Gastrocnemius medialis (tissue), 4 donors: ENCODE results near the gene DOCK11. TPM values are rescaled to one million over a fixed set of nuclear protein-coding genes. Genes with fewer than 3 reads are reported as not detected.

Experiments
- ATAC-seq, 2 donors: fragments of 150-250 bp; one replicate each; pipeline ENCODE4 v1.9.1; 2016
- DNase-seq, 2 donors: peaks; one replicate each; pipeline ENCODE4 v3.0.0-alpha.2; 2019
- H3K27ac ChIP-seq, 4 donors: fragments of 200-600 bp; sonication (generic); 1 replicate in 1 of 4; 2 replicates in 3 of 4; pipeline ENCODE4 v1.5.1; 2016 to 2018; ENCODE audit warnings: mild to moderate bottlenecking in 2 of 4, moderate library complexity in 1 of 4
- H3K27me3 ChIP-seq, 3 donors: fragments of 200-600 bp; sonication (generic) in 2 of 3; 1 replicate in 1 of 3; 2 replicates in 2 of 3; pipeline versions ENCODE4 v1.5.1 to v1.6.0; 2016 to 2019; ENCODE audit warnings: mild to moderate bottlenecking in 1 of 3, moderate library complexity in 1 of 3
- H3K36me3 ChIP-seq, 2 donors: fragments of 200-600 bp; sonication (generic) in 1 of 2; one replicate each; pipeline ENCODE4 v1.5.1; 2017 to 2018
- H3K4me1 ChIP-seq, 2 donors: fragments of 200-600 bp; sonication (generic) in 1 of 2; one replicate each; pipeline ENCODE4 v1.5.1; 2016 to 2017; ENCODE audit warnings: mild to moderate bottlenecking in 2 of 2
- H3K4me3 ChIP-seq, 4 donors: fragments of 200-600 bp; sonication (generic) in 3 of 4; 1 replicate in 1 of 4; 2 replicates in 3 of 4; pipeline ENCODE4 v1.5.1; 2016 to 2019; ENCODE audit warnings: mild to moderate bottlenecking in 2 of 4
- H3K9me3 ChIP-seq, 3 donors: fragments of 200-600 bp; sonication (generic) in 2 of 3; 1 replicate in 1 of 3; 2 replicates in 2 of 3; pipeline ENCODE4 v1.5.1; 2016 to 2019
- POLR2A ChIP-seq, 2 donors: fragments of 450-650 bp; IDR thresholded peaks; one replicate each; pipeline ENCODE4 v1.6.1; 2017; ENCODE audit warnings: antibody characterized with exemption in 2 of 2, mild to moderate bottlenecking in 2 of 2, moderate library complexity in 2 of 2
- in situ Hi-C, 4 donors: fragments of 200-750 bp; cut with MboI; loops; one replicate each; pipeline versions ENCODE4 v1.15.0 to v1.8.0; 2017; ENCODE audit warnings: low sequenced_read_pairs in 4 of 4
- intact Hi-C: fragments of 100-400 bp; cut with DNase I; formaldehyde crosslinking; loops from one replicate; pipeline ENCODE4 v1.15.1; 2023; ENCODE audit warnings: low total_unique reads
- total RNA-seq, 4 donors: library from RNA; depleted of rRNA; stranded (reverse); fragments of >200 nt; gene quantifications; one replicate each; pipeline versions ENCODE4 v1.1.0 to v1.2.3, GENCODE V29; 2016
- TF ChIP-seq, protein P1 (sequence below), 5 experiments: fragments of 450-650 bp in 3 of 5; fragments of 200-600 bp in 2 of 5; sonication (generic) in 2 of 5; IDR thresholded peaks in 4 of 5; conservative IDR thresholded peaks in 1 of 5; 1 replicate in 4 of 5; 2 replicates in 1 of 5; pipeline ENCODE4 v1.5.1; 2016 to 2019; ENCODE audit warnings: antibody characterized with exemption in 5 of 5, mild to moderate bottlenecking in 3 of 5, moderate library complexity in 3 of 5

The DOCK11 gene
- total RNA-seq, 4 donors from 2014 or later: 2.3 to 5.7 (median 3.2) TPM

DNA sequence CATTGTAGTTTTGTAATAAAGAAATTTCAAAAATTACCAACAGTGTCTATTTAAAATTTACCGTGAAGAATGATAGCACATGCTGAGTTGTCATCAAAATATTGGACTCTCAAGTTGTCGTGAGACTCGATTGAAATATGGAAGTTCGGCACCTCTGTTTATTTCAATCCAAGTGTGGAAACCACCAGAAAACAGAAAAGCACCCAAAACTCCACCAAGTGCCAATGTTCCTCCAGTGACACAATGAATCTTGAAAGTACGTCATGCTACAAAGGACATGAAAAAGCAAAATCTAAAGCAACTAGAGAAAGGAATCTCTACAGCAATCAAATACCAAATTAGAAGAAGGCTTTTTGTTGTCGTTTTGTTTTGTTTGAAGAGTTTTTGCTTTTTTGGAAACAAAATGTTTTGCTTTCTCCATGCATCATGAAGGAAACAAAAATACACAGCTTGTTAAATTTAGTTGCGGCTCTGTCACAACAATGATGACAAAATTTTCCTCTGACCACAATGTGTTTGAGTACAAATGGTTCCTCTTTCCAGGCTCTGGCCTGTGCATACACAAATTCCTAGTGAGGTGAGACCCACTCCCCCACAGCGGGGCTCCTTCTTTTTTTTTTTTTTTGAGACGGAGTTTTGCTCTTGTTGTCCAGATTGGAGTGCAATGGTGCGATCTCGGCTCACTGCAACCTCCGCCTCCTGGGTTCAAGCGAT is 222.2 kb downstream of the DOCK11 start:
- H3K9me3 ChIP-seq: no peaks in the 10 kb centered on the region
- no peak overlapping the region for H3K27ac ChIP-seq
- no peaks in the 10 kb centered on the region for H3K27me3 ChIP-seq
- TF ChIP-seq, protein P1, sequence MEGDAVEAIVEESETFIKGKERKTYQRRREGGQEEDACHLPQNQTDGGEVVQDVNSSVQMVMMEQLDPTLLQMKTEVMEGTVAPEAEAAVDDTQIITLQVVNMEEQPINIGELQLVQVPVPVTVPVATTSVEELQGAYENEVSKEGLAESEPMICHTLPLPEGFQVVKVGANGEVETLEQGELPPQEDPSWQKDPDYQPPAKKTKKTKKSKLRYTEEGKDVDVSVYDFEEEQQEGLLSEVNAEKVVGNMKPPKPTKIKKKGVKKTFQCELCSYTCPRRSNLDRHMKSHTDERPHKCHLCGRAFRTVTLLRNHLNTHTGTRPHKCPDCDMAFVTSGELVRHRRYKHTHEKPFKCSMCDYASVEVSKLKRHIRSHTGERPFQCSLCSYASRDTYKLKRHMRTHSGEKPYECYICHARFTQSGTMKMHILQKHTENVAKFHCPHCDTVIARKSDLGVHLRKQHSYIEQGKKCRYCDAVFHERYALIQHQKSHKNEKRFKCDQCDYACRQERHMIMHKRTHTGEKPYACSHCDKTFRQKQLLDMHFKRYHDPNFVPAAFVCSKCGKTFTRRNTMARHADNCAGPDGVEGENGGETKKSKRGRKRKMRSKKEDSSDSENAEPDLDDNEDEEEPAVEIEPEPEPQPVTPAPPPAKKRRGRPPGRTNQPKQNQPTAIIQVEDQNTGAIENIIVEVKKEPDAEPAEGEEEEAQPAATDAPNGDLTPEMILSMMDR (IDR thresholded peaks at IDR 0.05 in 4 of 5, conservative IDR thresholded peaks at IDR 0.05 in 1 of 5): no peak
- no peak for TF ChIP-seq POLR2A (IDR thresholded peaks at IDR 0.05)
- no peaks in the 10 kb centered on the region for H3K4me1 ChIP-seq
- intact Hi-C loops: no loop called here
- H3K36me3 ChIP-seq: no peaks in the 10 kb centered on the region
- H3K4me3 ChIP-seq: no peak overlapping the region
- no peak for DNase-seq
- no peak for ATAC-seq
- in situ Hi-C loops: no loop called here

- DNase-seq (no peak), ATAC-seq (no peak)
- no peak for TF ChIP-seq POLR2A (IDR thresholded peaks at IDR 0.05)
- H3K9me3 ChIP-seq: no peaks in the 10 kb centered on the region
- H3K4me3 ChIP-seq: no peak overlapping the region
- no peaks in the 10 kb centered on the region for H3K27me3 ChIP-seq
- H3K36me3 ChIP-seq: no peaks in the 10 kb centered on the region
- no peaks in the 10 kb centered on the region for H3K4me1 ChIP-seq
- no peak overlapping the region for H3K27ac ChIP-seq
- in situ Hi-C loops (no loop called here), intact Hi-C loops (no loop called here)
These were observed 223.1 kb downstream of the DOCK11 start for GRCh38 chrX:118718737-118719136.

DNA sequence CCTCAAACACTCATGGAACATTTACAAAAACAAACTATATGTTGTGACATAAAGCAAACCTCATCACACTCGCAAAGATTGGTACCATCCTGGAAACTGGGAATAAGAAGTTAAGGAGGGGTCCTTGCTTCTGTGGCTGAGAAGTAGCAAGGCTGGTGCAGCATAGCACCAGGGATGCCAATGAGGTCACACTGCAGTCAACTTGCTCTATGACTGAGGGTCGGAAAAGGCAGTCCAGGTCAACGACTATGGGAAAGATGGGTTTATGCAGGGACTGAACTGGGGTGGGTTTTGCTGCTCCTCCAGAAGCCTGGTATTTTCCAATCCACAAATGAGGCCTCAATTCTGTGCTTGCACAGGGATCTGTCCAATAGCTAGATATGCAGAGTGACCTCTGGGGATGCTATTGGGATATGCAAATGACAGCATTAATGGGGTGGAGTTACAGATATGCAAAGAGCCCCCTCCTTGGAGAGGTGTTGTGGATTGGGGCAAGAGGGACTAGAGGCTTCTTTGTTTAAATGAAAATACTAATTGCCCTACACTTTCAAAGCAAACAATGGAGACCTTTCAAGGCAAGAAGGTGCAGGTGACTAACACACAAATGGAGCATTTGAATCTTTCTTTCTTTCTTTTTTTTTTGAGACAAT is 224.6 kb downstream of the DOCK11 start:
- in situ Hi-C loops: no loop called here
- Histone ChIP-seq H3K9me3 (no peaks in the 10 kb centered on the region), H3K27me3 (no peaks in the 10 kb centered on the region), H3K4me1 (no peaks in the 10 kb centered on the region), H3K4me3 (no peak overlapping the region), H3K27ac (no peak overlapping the region), H3K36me3 (no peaks in the 10 kb centered on the region)
- no peak for ATAC-seq
- TF ChIP-seq, protein P1 (IDR thresholded peaks at IDR 0.05 in 4 of 5, conservative IDR thresholded peaks at IDR 0.05 in 1 of 5): no peak
- no peak for TF ChIP-seq POLR2A (IDR thresholded peaks at IDR 0.05)
- DNase-seq: no peak
- intact Hi-C loops: no loop called here

GRCh38 chrX:118723376-118723775 is 227.8 kb downstream of the DOCK11 start:
- H3K4me1 ChIP-seq: no peaks in the 10 kb centered on the region
- DNase-seq (no peak), ATAC-seq (no peak)
- H3K9me3 ChIP-seq: no peaks in the 10 kb centered on the region
- in situ Hi-C loops: no loop called here
- H3K27me3 ChIP-seq: no peaks in the 10 kb centered on the region
- H3K27ac ChIP-seq: no peak overlapping the region
- no peak for TF ChIP-seq POLR2A (IDR thresholded peaks at IDR 0.05)
- TF ChIP-seq, protein P1 (IDR thresholded peaks at IDR 0.05 in 4 of 5, conservative IDR thresholded peaks at IDR 0.05 in 1 of 5): no peak
- H3K4me3 ChIP-seq: no peak overlapping the region
- H3K36me3 ChIP-seq: no peaks in the 10 kb centered on the region
- intact Hi-C loops: no loop called here

DNA sequence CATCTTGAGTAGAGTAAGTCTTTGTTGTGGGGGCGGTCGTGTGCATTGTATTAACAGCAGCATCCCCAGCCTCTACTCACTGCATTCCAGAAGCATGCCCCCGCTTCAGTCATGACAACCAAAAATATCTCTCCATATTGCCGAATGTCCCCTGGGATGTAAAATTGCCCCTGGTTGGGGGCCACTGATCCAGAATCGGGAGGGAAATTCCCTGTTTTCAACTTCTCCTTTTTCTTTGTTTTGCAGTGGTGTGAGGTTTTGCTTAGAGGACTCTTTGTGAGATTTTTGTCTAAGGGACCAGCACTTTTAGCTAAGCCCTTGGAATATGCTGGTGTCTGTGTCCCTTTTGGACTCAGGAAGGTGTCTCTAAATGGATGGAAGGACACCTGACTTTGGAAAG is 228.8 kb downstream of the DOCK11 start:
- Histone ChIP-seq H3K4me3 (no peak overlapping the region), H3K27ac (no peak overlapping the region), H3K4me1 (peaks cover 0 to under 1% of the 10 kb centered on the region in 2 donors), H3K27me3 (no peaks in the 10 kb centered on the region), H3K9me3 (no peaks in the 10 kb centered on the region), H3K36me3 (no peaks in the 10 kb centered on the region)
- intact Hi-C loops (no loop called here), in situ Hi-C loops (no loop called here)
- ATAC-seq: no peak
- TF ChIP-seq POLR2A (IDR thresholded peaks at IDR 0.05): no peak
- TF ChIP-seq, protein P1 (IDR thresholded peaks at IDR 0.05 in 4 of 5, conservative IDR thresholded peaks at IDR 0.05 in 1 of 5): no peak
- no peak for DNase-seq
